Keratinocyte (primary cell): ENCODE measurements around the gene DKC1. TPM values are rescaled to one million over a fixed set of nuclear protein-coding genes. Genes with fewer than 3 reads are reported as not detected.

Experiments used
- DNase-seq: peaks from one replicate; pipeline ENCODE4 v3.0.0-alpha.2; 2011; ENCODE audit warnings: low read depth, missing footprints, low spot score
- FAIRE-seq: peaks from 2 replicates; lab custom pipeline; 2011; peaks lifted over from hg19 to GRCh38; lab: Jason Lieb, UNC
- H2AFZ ChIP-seq: 2 replicates; pipeline ENCODE4 v1.6.0; 2012; ENCODE audit warnings: low read length, control low read depth, inconsistent platforms; ENCODE audit not compliant: control insufficient read depth
- H3K27ac ChIP-seq: 2 replicates; pipeline ENCODE4 v1.5.1; 2011; ENCODE audit warnings: low read length; ENCODE audit not compliant: control insufficient read depth, insufficient read depth
- H3K27me3 ChIP-seq: 3 replicates; pipeline ENCODE4 v1.6.0; 2011; ENCODE audit warnings: low read length; ENCODE audit not compliant: control insufficient read depth, insufficient read depth; ENCODE audit errors: extremely low read depth
- H3K36me3 ChIP-seq, 2 experiments: 2 replicates in 1 of 2; 3 replicates in 1 of 2; pipeline ENCODE4 v1.5.1; 2011; ENCODE audit warnings: low read length in 2 of 2, mild to moderate bottlenecking in 1 of 2; ENCODE audit not compliant: control insufficient read depth in 2 of 2, insufficient read depth in 2 of 2; ENCODE audit errors: extremely low read depth in 1 of 2
- H3K4me1 ChIP-seq: 3 replicates; pipeline ENCODE4 v1.5.1; 2011; ENCODE audit warnings: low read length; ENCODE audit not compliant: control insufficient read depth, insufficient read depth; ENCODE audit errors: extremely low read depth
- H3K4me2 ChIP-seq: 3 replicates; pipeline ENCODE4 v1.6.0; 2011; ENCODE audit warnings: low read depth, low read length; ENCODE audit not compliant: control insufficient read depth, insufficient read depth; ENCODE audit errors: extremely low read depth
- H3K4me3 ChIP-seq, 3 experiments: fragments of 200-600 bp in 1 of 3; sonication (generic) in 1 of 3; 2 replicates in 2 of 3; 3 replicates in 1 of 3; pipeline ENCODE4 v1.5.1; 2011 to 2016; ENCODE audit warnings: low read length in 3 of 3, mild to moderate bottlenecking in 3 of 3, control low read depth in 2 of 3, inconsistent platforms in 1 of 3, low read depth in 1 of 3, mixed read lengths in 1 of 3, mixed run types in 1 of 3, moderate library complexity in 1 of 3; ENCODE audit not compliant: control insufficient read depth in 2 of 3, insufficient read depth in 2 of 3; ENCODE audit errors: extremely low read depth in 1 of 3
- H3K79me2 ChIP-seq: 2 replicates; pipeline ENCODE4 v1.6.0; 2012; ENCODE audit warnings: low read length; ENCODE audit not compliant: control insufficient read depth, insufficient read depth
- H3K9ac ChIP-seq: 3 replicates; pipeline ENCODE4 v1.6.0; 2011; ENCODE audit warnings: low read length; ENCODE audit not compliant: control insufficient read depth, insufficient read depth; ENCODE audit errors: extremely low read depth
- H3K9me1 ChIP-seq: 3 replicates; pipeline ENCODE4 v1.6.0; 2011; ENCODE audit warnings: low read length; ENCODE audit not compliant: control insufficient read depth, insufficient read depth; ENCODE audit errors: extremely low read depth
- H3K9me3 ChIP-seq: 2 replicates; pipeline ENCODE4 v1.5.1; 2012; ENCODE audit warnings: low read depth, low read length; ENCODE audit not compliant: control insufficient read depth
- H4K20me1 ChIP-seq: 3 replicates; pipeline ENCODE4 v1.6.0; 2011; ENCODE audit warnings: low read length; ENCODE audit not compliant: control insufficient read depth, insufficient read depth; ENCODE audit errors: extremely low read depth
- CTCF ChIP-seq, 3 experiments: IDR thresholded peaks in 1 of 3; conservative IDR thresholded peaks in 1 of 3; optimal IDR thresholded peaks in 1 of 3; 2 replicates in 2 of 3; 3 replicates in 1 of 3; pipeline versions ENCODE3 to v1.5.1; 2011; ENCODE audit warnings: low read length in 3 of 3, mild to moderate bottlenecking in 3 of 3, moderate library complexity in 2 of 3, control low read depth in 1 of 3, inconsistent platforms in 1 of 3; ENCODE audit not compliant: insufficient read depth in 2 of 3; ENCODE audit errors: extremely low read depth in 1 of 3
- EZH2 ChIP-seq: IDR thresholded peaks from one replicate; pipeline ENCODE4 v1.6.1; 2012; ENCODE audit warnings: inconsistent platforms, mild to moderate bottlenecking, low read length, moderate library complexity
- dilution Hi-C: fragments of 300-500 bp; cut with MboI; formaldehyde crosslinking; loops from one replicate; pipeline ENCODE4 v1.7.0; 2020; ENCODE audit warnings: low sequenced_read_pairs; ENCODE audit not compliant: extremely low pct_ligation_motif_present
- polyA plus RNA-seq, 5 experiments: library from polyadenylated mRNA; depleted of rRNA in 3 of 5; stranded (reverse) in 3 of 5; stranded (forward) in 1 of 5; unstranded in 1 of 5; fragments of >200 nt; gene quantifications; 1 replicate in 1 of 5; 2 replicates in 3 of 5; 3 replicates in 1 of 5; pipeline versions ENCODE4 v1.2.1 to v1.2.3, GENCODE V29; 2011 to 2012; ENCODE audit warnings: missing spikeins in 2 of 5, low read depth in 1 of 5, low replicate concordance in 1 of 5

The DKC1 gene
- polyA plus RNA-seq, 1 donor (not counting 4 experiments of a cell fraction or from before 2014, with no cell fraction given) = 80.7 TPM

- Histone ChIP-seq H3K9me3 (no peaks in the 10 kb centered on the region), H3K4me2 (no peak overlapping the region), H3K27me3 (no peaks in the 10 kb centered on the region), H4K20me1 (no peaks in the 10 kb centered on the region), H3K4me1 (no peaks in the 10 kb centered on the region), H3K27ac (no peak overlapping the region), H3K9me1 (no peaks in the 10 kb centered on the region), H3K79me2 (no peaks in the 10 kb centered on the region), H3K9ac (no peak overlapping the region), H2AFZ (no peak overlapping the region), H3K4me3 (no peak overlapping the region), H3K36me3 (no peaks in the 10 kb centered on the region)
- dilution Hi-C loops = no loop called here
- no peak for DNase-seq
- FAIRE-seq = no peak
- TF ChIP-seq CTCF (optimal IDR thresholded peaks at IDR 0.05 in 1 of 3, IDR thresholded peaks at IDR 0.05 in 1 of 3, conservative IDR thresholded peaks at IDR 0.05 in 1 of 3; ENCODE audit: extremely low read depth in 1 of 3, insufficient read depth in 2 of 3, low read length in 3 of 3) (no peak), EZH2 (no peak)
These were observed 21.7 kb downstream of the DKC1 start for GRCh38 chrX:154784149-154784995.

DNA sequence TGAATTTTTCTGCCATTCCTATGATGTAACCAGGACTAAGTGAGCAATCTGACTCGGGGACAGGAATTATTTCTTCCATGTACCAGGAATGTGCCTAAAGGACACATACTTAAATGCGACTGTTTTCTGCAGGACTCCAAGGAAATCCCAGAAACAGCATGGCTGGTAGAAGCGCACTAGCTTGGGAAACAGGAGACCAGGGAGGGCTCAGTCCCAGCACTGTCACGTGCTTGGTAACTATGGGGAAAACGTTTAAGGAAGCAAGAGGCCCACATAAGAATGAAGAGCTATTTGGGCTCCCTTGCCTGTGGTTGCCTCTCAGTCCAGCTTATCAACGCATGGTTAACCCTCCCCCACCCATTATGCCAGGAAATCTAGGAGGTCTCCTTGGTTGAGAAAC is 23.1 kb downstream of the DKC1 start:
- H3K27ac ChIP-seq = no peak overlapping the region
- no peaks in the 10 kb centered on the region for H4K20me1 ChIP-seq
- no peak for DNase-seq
- dilution Hi-C loops = no loop called here
- H3K36me3 ChIP-seq = no peaks in the 10 kb centered on the region
- FAIRE-seq = no peak
- no peak overlapping the region for H3K4me2 ChIP-seq
- TF ChIP-seq CTCF (optimal IDR thresholded peaks at IDR 0.05 in 1 of 3, IDR thresholded peaks at IDR 0.05 in 1 of 3, conservative IDR thresholded peaks at IDR 0.05 in 1 of 3; ENCODE audit: extremely low read depth in 1 of 3, insufficient read depth in 2 of 3, low read length in 3 of 3) (no peak), EZH2 (no peak)
- H3K9me3 ChIP-seq = no peaks in the 10 kb centered on the region
- no peak overlapping the region for H3K9ac ChIP-seq
- H3K79me2 ChIP-seq = no peaks in the 10 kb centered on the region
- H3K4me1 ChIP-seq = no peaks in the 10 kb centered on the region
- H3K9me1 ChIP-seq = no peaks in the 10 kb centered on the region
- H3K27me3 ChIP-seq = no peaks in the 10 kb centered on the region
- H3K4me3 ChIP-seq = no peak overlapping the region
- H2AFZ ChIP-seq = no peak overlapping the region
